Suppressor macrophage (primary cell): ENCODE measurements around the gene BHMT2.

Experiments
- DNase-seq, 4 experiments: peaks; one replicate each; pipeline ENCODE4 v3.0.0-alpha.2; 2020 to 2022

Gene BHMT2

DNA sequence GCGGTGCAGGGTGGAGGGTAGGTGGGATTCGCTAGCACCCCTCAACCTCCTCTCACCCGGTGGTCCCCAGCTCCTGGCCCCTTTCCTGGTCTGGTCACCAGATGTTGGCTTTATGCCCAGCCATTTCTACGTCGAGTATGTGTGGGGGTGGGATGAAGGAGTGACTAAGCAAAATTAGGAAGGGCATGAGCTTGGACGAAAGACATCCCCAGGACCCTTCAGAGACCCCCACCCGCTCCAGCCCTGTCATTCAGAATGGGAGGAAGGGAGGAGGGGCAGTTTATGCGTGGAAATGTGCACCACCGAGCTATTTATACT is 742 bp downstream of the BHMT2 start:
- no peak for DNase-seq

DNA sequence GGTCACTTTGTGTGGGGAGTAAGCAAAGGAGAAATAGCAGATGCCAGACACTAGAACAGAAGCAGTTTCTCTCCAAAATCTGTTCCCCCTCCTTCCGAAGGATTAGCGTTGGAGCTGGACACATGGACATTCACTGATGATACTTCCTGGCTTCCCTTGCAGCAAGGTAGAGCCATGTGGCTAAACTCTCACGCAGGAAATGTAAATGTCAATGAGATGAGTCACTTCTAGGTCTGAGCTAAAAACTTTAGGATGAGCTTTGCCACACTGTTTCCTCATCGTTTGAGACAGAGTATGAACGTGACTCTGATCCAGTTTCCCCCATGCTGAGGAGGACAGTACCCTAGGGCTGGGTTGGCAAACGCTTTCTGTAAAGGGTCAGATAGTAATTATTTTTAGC is 5.1 kb downstream of the BHMT2 start:
- DNase-seq, result peak in 2 of 4 experiments; percentile 10 to 16

DNA sequence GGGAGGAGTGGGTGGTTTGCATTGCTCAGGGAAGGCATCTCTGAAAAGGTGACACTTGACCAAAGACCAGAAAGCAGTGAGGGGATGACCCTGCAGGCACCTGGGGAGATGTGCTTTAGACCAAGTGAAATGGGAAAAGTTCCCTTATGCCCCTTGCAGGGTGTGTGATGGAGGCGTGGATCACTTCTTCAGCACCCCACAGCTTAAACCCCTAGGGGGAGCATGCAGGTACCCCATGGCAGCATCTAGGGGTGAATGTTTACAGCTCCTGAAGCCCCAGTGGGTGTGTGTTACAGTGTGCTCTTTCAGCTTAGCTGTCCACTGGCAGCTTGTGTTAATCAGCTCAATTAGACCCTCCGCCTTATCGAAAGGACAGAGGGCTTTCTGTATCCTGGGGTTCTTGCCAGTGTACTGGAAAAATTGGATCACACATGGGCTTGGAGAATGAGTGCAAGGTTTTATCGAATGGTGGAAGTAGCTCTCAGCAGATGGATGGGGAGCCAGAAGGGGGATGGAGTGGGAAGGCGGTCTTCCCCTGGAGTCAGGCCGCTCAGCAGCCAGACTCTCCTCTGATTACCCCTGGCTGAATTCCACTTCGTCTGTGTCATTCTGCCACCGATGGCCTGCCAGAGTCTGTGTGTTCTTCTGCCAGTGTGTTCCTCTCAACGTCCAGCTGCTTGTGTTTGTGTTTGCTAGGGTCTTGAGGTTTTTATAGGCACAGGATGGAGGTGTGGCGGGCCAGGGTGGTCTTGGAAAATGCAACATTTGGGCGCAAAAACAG is 6.3 kb downstream of the BHMT2 start:
- DNase-seq, result no peak

DNA sequence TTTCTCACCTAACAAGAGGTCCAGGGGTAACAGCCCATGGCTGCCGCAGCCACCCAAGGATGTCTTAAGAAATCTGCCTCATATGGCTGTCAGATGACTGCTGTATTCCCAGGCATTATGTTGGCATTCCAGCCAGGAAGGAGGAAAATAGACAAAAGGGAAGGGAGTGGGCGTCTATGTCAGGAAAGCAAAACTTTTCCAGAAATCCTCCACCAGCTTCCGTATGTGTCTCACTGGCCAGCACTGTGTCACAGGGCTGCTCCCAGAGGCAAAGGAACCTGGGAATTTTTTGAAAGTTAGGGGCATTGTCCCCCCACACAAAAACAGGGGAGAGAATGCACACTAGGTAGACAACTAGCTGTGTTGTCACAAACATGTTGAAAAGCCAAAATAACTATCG is 7.3 kb downstream of the BHMT2 start:
- DNase-seq, result no peak

DNA sequence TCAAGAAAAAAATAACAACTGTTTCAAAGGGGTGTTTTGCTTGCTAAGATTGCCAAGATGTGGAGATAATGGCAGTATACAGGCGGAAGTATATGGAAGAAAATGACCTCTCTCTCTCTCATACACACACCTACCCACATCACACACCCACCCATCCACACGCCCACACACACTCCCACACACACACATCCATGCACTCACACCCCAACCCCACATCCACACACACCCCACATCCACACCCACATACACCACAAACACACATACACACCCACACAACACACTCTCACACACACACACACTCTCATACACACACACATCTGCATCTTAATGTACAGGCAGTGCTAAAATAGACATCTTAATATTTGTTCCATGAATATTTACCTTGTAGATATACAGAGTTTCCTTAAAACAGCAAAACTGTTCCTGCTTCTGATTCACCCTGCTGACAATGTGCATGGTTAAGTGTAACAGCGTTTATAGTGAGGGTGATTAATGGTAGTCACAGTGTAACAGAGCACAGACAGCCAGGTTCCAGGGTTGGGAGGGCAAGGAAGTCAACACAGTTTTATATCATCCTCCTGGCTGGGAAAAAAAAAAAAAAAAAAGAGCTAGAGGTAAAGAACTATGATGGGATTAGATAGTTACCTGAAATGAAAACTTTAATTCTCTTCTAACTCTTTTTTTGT is 8.3 kb downstream of the BHMT2 start:
- no peak for DNase-seq

DNA sequence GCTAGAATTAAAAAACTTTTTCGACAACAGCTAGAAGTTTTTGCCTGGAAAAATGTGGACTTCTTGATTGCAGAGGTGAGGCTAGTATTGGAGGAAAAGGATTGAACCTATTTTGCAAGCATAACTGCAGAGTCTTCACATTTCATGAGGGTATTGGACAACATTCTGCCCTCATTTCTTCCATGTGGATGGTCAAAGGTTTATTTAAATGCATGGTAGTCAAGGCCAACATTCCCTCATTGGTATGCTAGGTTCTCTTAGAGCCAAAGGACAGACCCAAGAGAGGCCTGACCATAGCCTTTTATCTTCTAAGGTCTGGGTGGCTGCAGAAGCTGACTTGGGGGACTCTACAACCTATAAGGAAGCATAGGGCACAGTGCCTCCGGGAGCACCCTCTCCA is 11.2 kb downstream of the BHMT2 start:
- no peak for DNase-seq

DNA sequence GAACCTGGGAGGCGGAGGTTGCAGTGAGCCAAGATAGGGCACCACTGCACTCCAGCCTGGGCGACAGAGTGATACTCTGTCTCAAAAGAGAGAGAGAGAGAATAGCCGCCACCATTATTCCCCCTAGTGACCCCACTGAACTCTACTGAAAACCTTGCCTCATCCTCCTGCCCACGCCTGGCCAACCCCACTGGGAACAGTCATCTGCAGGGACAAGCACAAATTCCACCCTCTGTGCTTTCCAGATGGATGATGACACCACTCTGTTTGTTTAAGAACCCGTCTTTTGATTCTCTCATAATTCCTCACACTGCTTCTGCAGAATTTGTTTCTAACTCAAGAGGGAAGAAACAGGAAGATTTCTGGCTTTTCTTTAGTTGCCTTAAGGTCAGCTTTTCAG is 12.2 kb downstream of the BHMT2 start:
- DNase-seq, result no peak

DNA sequence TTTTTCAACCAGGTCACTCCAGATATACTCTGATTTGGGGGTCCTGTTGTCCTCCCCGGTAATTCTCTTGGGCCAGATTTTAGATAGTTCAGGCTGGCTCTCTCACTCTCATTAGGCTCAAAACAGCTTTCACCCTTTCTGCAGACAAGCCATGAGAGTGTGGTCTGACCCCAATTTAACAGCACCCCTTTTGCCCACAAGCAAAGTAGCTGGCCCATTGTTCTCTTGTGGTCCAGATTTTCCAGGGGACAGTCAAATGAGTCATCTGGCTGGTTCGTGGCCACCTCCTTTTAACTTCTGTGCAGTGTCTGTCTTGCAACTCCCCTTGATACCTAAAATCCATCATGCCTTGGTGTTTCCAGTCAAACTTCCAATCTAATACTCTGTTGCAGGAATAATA is 16.5 kb downstream of the BHMT2 start:
- DNase-seq, result no peak

DNA sequence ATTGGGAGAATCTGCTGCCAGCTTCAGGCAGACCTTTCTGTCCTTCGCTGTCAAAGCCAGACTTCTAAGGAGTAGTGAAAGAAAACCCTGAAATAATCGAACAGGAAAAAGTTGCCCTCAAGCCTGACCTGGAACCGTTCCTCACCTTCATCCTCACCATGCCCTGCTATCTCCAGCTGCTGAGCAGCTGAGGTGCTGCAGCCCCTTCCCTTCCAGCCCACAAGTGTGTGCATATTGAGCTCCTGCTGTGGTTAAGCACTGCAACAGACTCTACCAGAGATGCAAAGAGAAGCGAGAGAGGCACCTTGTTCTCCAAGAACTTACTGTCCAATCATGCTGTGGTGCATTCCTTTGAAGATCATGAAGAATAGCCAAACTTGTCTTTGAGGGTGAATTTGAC is 18.9 kb downstream of the BHMT2 start:
- no peak for DNase-seq

DNA sequence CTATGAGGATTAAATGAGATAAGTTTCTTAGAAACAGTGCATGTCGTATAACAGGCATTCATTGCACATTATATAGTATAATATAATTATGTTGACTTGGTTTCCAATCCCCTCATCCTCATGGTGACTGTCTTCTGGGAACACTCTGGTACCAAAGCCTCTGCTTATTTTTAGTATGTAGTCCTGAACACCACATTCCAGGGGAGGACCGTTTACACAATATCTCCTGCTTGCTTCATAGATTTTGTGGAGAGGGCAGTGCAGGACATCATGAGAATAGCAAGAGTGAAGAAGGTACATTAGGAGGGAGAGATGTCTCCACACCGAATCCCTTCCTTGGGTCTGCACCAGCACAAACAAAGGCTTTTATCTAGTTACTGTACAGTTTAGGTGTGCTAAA is 21.5 kb downstream of the BHMT2 start:
- DNase-seq, result no peak

DNA sequence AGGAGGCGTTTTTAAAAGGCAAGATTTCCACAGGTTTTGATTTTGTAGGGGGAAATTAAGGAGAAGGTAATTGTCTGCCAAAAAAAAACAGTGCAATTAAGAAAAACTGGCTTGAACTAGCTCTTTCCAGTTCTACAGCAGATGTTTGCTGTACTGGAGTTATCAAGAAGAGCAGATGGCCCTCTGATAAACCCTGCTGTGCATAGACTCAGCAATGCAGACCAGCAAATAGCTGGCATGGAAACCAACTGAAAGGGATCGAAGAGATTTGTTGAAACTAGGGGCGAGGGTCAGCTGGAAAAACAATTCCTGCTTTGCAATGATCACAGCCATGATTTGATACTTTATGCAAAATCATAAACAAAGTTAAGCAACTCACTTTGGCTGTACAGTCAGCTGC is 24.2 kb downstream of the BHMT2 start:
- DNase-seq, result no peak

DNA sequence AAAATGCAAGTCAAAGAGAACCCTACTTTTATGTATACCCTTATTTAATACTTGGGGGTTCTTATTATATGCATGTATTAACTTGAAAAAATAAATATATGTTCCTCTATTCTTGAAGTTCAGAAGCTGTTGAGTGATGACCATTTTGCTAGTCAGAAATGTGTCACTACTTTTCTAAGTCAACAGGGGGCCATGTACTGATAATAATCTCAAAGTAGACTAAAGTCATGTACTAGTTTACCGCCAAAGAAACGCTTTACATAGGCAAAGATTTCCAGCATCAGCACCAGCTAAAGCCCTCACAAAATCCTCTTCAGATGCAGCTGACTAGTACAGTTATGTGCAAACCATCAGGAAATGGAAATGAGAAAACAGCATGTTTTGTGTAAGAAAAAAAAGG is 36.3 kb downstream of the BHMT2 start:
- no peak for DNase-seq

DNA sequence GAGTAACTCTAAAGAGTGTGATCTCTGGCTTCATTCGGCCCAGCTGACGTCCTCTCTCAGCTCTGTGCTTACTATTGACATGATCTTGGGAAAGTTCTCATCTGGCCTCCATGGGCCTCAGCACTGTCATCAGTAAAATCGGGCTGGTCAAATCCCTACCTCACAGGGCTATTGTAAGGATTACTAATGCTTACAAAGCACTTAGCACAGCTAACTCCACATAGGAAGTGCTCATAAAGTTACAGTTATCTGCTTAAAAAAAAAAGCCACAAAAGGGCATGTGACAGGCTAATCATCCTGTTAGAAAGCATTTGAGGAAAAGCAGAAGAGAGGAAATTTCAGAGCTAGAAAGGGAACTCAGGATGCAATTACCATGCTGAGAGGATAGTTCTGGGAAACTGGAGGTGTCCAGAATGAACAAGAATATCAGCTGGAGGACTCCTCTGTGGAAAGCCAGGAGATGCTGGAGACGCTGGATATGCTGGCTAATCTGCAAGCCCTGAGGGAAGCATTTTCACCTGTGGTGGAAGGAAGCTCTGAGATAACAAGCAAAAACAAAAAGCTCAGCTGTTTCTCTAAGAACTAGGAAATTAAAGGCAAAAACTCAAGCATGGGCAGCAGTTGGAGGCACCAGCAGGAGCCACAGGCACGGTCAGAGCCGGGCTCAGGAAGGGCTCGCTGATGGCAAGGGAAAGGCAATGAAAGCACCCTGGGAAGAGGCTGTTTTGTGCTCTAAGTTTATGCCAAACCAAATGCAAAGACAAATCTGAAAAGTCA is 37.6 kb downstream of the BHMT2 start:
- DNase-seq, result peak; percentile 75 to 94 (median 85)

DNA sequence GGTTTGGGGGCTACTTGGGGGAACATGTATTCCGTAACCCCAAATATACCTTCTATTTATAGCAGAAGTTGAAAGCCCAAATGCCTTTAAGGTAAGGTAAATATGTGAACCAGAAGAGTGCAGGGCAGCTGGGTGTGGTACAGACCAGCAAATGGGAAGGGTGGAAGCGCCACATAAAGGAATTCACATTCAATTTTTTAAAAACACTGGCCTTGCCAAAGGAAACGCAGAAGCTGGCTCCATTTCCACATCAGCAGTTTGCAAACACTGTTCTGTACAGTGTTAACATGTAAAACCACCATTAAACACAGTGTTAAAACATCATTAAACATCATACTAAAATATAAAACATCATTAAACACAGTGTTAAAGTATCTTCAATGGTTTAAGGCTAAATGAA is 38.5 kb downstream of the BHMT2 start:
- peak in 1 of 4 experiments; percentile 9 for DNase-seq

DNA sequence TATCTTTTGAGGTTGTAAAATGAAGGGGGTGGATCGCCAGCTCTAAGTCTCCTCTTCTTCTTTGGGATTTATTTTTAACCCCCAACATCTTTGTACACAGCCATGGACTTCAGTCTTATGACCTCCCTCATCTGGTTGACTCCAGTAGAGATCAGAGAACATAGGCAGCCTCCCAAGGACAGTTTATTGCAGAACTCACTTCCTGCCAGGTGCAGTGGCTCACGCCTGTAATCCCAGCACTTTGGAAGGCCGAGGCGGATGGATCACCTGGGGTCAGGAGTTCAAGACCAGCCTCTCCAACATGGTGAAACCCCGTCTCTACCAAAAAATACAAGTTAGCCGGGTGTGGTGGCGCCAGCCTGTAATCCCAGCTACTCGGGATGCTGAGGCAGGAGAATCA is 39.2 kb downstream of the BHMT2 start:
- DNase-seq, result no peak

DNA sequence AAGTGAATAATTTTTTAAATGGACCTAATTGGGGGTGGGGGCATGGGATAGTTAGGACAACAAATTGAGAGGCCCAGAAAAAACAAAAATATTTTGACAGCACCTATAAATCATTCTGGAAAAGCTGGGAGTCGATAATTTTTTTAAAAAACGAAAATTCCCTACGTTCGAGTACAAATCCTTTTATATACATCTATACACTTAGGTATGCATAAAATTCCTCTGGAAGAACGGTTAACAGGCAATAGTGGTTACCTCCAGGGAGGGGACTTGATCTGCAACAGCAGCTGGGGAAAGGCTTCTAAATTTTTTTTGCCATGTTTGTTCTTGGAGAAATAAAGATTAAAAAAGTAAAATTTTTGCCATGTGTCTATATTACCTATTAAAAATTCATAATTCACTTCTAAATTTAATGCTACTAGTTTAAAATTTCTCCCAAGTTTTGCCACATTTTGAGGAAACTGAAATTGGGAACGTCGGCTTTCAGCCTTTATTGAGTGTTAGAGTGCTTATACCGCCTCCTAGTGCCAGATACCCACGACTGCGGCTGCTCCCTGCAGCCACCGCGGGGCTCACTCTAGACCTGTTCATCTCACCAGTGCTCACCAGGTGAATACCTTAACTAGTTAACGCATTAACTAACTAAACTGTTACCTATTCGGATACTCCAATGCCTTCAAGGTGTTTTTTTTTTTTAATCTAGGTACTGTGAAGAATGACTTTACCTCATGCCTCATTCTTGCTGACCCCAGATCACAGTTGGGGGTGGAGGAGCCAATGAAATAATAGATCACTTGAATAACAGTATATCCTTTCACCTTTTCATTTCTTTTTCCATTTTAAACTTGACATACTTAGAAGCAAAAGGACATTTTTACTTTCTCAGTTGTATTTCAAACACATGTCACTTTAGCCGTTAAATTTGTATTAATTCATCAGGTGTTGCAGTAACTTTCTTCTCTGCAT is 40.2 kb downstream of the BHMT2 start:
- DNase-seq, result peak; percentile 62 to 81 (median 70)

DNA sequence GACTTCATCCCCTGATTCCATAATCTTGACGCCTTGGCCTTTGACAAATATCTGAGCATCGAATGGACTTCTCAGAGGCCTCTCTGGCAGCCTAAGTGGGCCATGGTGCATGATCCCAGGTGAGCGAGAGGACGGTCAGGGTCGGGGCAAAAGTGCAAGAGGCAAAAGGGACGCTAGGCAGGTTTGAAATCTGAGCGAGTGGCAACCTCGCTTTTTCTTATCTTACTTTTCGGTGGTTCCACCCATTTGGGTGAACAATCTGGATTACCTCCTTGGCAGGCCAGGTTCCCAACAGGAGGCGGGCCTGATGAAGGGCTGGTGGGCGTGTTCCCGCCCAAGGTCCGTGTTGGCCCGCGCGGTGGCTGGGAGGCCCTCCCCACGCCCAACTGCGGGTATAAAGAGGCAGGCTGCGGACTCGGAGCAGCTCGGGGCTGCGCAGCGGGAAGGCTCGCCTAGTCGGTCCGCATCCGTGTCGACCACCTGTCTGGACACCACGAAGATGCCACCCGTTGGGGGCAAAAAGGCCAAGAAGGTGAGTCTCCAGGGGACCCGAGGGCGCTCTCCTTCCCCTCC is 41.9 kb downstream of the BHMT2 start, which contains the start of gene BHMT:
Gene BHMT, plus strand, starts transcription at position 423 of the 573 bp plus-strand sequence. Its CDS starts 77 bp downstream, at position 500.
- no peak for DNase-seq

DNA sequence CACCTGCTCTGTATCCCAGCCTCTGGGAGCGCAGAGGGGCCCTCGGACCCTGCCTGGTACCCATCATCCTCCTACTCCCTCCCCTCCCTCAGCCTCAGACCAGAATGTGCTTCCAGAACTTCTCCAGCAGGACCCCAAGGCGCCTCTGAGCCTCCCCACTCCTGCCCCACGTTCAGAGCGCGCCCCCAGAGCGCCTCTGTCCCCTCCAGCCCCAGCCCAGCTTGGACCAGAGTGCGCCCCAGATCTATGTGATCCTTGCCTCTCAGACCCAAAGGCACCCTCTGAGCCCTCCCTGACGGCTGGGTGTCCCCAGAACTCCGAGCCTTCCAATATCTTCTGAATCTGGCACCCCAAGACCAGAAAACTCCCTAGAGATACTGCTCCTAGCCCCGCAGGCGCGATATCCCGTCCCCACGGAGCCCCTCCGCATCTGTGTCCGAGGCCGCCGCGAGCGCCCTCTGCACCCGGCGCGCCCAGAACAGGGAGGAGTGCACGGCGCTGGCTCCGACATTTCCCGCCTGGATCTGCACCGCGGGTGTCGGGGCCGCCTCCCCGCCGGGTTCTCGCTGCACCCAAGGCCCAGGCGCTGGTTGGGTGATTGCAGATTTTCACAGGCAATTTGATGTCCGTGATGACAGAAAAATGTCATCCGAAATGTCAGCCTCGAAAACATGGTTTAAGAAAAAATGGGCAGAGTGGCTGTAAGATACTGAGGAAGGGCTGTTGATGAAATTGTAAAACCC is 42.6 kb downstream of the BHMT2 start:
- peak in 1 of 4 experiments; percentile 12 for DNase-seq

DNA sequence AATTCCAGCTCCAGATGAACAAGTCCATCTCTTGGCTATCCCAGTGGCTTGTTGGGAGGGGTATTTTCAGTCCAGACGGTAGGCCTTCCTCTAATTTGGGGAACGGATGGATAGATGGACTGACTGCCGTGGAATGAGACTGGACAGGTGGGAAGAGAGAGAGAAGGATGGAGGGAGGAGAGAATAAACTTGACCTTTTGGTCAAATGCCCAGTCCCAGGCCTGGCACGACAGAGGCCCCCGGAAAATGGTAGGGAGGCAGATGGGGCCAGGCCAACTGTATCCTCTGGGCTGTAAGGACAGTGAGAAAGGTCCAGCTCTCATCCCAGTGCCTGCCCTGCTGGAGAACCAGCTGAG is 43.1 kb downstream of the BHMT2 start:
- DNase-seq, result no peak

DNA sequence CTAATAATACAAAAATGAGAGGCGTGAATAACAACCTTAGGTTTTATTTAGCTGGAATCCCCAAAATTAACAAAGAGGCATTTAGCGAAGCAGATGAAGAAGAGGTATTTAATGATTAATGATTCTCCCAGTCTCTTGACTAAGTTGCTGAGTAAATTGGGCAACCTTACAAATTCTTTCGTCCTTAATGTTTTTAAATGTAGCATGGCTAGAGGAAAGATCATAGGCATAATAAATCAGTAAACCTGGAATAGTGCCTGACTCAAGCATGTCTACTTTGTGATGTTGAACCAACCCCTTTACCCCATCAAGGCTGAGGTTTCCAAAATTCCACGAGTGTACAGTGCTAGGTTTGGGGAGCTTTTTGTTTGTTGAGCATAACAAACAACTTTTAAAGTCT is 49.9 kb downstream of the BHMT2 start:
- DNase-seq, result no peak

DNA sequence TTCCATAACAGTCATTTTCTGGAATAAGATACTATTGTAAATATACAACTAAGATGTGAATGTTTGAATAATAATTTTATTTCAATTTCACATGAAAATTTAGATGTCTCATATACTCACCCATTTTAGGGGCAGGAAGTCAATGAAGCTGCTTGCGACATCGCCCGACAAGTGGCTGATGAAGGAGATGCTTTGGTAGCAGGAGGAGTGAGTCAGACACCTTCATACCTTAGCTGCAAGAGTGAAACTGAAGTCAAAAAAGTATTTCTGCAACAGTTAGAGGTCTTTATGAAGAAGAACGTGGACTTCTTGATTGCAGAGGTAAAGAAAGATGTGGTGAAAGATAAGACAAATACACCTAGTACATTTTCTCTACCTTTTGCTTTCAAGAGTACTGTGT is 50.7 kb downstream of the BHMT2 start:
- DNase-seq, result no peak
